K562 (cell line): ENCODE measurements around the gene FLOT2. TPM values are rescaled to one million over a fixed set of nuclear protein-coding genes. Genes with fewer than 3 reads are reported as not detected.

ENCODE experiments used
- CREB3L1 ChIP-seq: fragments of 450-650 bp; IDR thresholded peaks from 2 replicates; pipeline ENCODE4 v1.6.1; 2014; ENCODE audit warnings: low read depth, mild to moderate bottlenecking, moderate library complexity, borderline replicate concordance
- GTF2A2 ChIP-seq: IDR thresholded peaks from 2 replicates; pipeline ENCODE4 v1.6.1; 2016; ENCODE audit warnings: mild to moderate bottlenecking, missing genetic modification characterization, missing compliant biosample characterization
- HNRNPL ChIP-seq: fragments of 200-400 bp; formaldehyde crosslinking; IDR thresholded peaks from 2 replicates; pipeline ENCODE4 v1.6.1; 2017; ENCODE audit warnings: low read depth, mild to moderate bottlenecking, low read length
- KDM1A ChIP-seq, 2 experiments: fragments of 450-650 bp; IDR thresholded peaks; 2 replicates each; pipeline ENCODE4 v1.6.1; 2016; ENCODE audit warnings: mild to moderate bottlenecking in 2 of 2
- POLR2AphosphoS5 ChIP-seq: IDR thresholded peaks from 2 replicates; pipeline ENCODE4 v1.6.1; 2011; ENCODE audit warnings: mild to moderate bottlenecking, low read depth, low read length, moderate library complexity; ENCODE audit not compliant: control insufficient read depth, insufficient read depth
- ZNF124 ChIP-seq: sonication (generic); formaldehyde crosslinking; IDR thresholded peaks from 2 replicates; pipeline ENCODE4 v1.8.1; 2022; ENCODE audit warnings: missing genetic modification reagents
- ZNF197 ChIP-seq: fragments of 200-800 bp; sonication (Bioruptor generic); IDR thresholded peaks from 2 replicates; pipeline ENCODE4 v1.6.1; 2016; ENCODE audit warnings: low read depth, missing genetic modification characterization, missing compliant biosample characterization
- ZNF695 ChIP-seq: fragments of 450-650 bp; formaldehyde crosslinking; IDR thresholded peaks from 2 replicates; pipeline ENCODE4 v1.4.0; 2020; ENCODE audit warnings: mild to moderate bottlenecking, moderate library complexity
- ZNF699 ChIP-seq: fragments of 250-450 bp; sonication (Bioruptor Pico); IDR thresholded peaks from 2 replicates; pipeline ENCODE4 v1.8.0; 2021; ENCODE audit warnings: mild to moderate bottlenecking, moderate library complexity; ENCODE audit not compliant: insufficient replicate concordance
- ZNF77 ChIP-seq: fragments of 250-450 bp; sonication (Bioruptor Pico); IDR thresholded peaks from 2 replicates; pipeline ENCODE4 v1.5.0; 2020
- polyA plus RNA-seq, 8 experiments: library from polyadenylated mRNA; depleted of rRNA in 4 of 8; stranded (reverse) in 5 of 8; unstranded in 3 of 8; fragments of >200 nt; fragmentation: Nextera tagmentation in 2 of 8; fragmentation: Illumina TruSeq in 1 of 8; extraction: Ambion mirVana in 2 of 8; extraction: Trizol in 1 of 8; gene quantifications; 2 replicates each; pipeline versions ENCODE4 v1.2.1 to v1.2.3, GENCODE V29; 2011 to 2014; ENCODE audit warnings: inconsistent platforms in 1 of 8, missing spikeins in 1 of 8
- total RNA-seq, 7 experiments: library from RNA; depleted of rRNA in 6 of 7; stranded (reverse); fragments of >200 nt in 6 of 7; fragmentation: Illumina TruSeq in 2 of 7; extraction: Trizol in 2 of 7; gene quantifications; 2 replicates each; pipeline versions ENCODE4 v1.2.1 to v1.2.3, GENCODE V29; 2011 to 2021; ENCODE audit warnings: low replicate concordance in 1 of 7
- TF ChIP-seq, protein P1 (sequence below): fragments of 250-450 bp; sonication (Bioruptor Pico); IDR thresholded peaks from 2 replicates; pipeline ENCODE4 v1.8.0; 2022; ENCODE audit warnings: inconsistent platforms
- TF ChIP-seq, protein P2 (sequence below): fragments of 200-600 bp; sonication (generic); IDR thresholded peaks from one replicate; pipeline ENCODE4 v1.6.1; 2012; ENCODE audit warnings: mild to moderate bottlenecking, low read depth, low read length, inconsistent platforms

The FLOT2 gene
- total and polyA plus RNA-seq, 9 of the 15 experiments (the other 6 are each of a cell fraction or from before 2014, with no cell fraction given) = 17.5 to 138 (median 41.7) TPM

DNA sequence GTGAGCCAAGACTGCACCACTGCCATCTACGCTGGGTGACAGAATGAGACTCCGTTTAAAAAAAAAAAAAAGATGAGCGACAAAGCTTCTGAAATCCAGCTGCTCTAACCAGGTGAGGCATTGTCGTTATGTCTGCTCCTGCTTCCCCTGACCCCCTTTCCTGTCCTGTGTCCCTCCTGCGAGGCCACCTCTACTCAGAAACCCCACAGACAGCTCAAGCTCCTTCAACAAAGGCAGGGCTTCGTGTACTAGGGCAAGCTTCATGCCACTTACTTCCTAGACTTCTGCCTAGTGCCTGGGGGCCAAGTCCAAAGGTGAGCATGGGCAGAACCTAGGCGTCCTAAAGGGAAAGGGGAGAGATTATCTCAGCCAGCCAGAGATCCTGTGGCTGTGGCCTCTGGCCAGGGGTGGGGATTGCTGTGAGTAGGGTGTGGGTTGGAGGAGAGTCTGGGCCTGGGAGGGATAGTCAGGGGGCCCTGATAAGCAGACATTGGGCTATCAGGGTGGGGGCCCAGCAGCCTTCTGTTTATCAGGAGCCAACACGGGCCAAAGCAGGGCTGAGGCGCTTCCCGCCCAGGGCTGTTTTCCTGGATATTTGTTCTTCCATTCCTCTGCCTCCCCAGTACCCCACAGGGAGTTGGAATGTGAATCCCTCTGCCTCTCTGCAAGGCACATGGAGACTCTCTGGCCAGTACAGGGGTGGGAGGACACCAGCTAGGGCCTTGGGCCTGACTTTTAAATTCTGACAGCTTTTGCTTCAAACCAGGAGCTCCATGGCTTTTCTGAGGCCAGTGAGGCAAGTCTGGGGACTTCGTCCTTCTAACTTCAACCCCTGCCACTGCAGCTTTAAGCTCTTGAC lies 32.3 kb downstream of the FLOT2 start (continued):
- TF ChIP-seq POLR2AphosphoS5 (peak; percentile 99), ZNF695 (CRISPR knock-in tag) (no peak), KDM1A (IDR thresholded peaks at IDR 0.05) (peak; percentile 99), ZNF699 (no peak), ZNF124 (CRISPR knock-in tag) (no peak), HNRNPL (no peak), ZNF77 (CRISPR knock-in tag) (no peak), CREB3L1 (peak; percentile 66), GTF2A2 (no peak), ZNF197 (CRISPR knock-in tag) (peak; percentile 95)
- TF ChIP-seq, protein P1, sequence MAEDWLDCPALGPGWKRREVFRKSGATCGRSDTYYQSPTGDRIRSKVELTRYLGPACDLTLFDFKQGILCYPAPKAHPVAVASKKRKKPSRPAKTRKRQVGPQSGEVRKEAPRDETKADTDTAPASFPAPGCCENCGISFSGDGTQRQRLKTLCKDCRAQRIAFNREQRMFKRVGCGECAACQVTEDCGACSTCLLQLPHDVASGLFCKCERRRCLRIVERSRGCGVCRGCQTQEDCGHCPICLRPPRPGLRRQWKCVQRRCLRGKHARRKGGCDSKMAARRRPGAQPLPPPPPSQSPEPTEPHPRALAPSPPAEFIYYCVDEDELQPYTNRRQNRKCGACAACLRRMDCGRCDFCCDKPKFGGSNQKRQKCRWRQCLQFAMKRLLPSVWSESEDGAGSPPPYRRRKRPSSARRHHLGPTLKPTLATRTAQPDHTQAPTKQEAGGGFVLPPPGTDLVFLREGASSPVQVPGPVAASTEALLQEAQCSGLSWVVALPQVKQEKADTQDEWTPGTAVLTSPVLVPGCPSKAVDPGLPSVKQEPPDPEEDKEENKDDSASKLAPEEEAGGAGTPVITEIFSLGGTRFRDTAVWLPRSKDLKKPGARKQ (CRISPR knock-in tag) = no peak
- TF ChIP-seq, protein P2, sequence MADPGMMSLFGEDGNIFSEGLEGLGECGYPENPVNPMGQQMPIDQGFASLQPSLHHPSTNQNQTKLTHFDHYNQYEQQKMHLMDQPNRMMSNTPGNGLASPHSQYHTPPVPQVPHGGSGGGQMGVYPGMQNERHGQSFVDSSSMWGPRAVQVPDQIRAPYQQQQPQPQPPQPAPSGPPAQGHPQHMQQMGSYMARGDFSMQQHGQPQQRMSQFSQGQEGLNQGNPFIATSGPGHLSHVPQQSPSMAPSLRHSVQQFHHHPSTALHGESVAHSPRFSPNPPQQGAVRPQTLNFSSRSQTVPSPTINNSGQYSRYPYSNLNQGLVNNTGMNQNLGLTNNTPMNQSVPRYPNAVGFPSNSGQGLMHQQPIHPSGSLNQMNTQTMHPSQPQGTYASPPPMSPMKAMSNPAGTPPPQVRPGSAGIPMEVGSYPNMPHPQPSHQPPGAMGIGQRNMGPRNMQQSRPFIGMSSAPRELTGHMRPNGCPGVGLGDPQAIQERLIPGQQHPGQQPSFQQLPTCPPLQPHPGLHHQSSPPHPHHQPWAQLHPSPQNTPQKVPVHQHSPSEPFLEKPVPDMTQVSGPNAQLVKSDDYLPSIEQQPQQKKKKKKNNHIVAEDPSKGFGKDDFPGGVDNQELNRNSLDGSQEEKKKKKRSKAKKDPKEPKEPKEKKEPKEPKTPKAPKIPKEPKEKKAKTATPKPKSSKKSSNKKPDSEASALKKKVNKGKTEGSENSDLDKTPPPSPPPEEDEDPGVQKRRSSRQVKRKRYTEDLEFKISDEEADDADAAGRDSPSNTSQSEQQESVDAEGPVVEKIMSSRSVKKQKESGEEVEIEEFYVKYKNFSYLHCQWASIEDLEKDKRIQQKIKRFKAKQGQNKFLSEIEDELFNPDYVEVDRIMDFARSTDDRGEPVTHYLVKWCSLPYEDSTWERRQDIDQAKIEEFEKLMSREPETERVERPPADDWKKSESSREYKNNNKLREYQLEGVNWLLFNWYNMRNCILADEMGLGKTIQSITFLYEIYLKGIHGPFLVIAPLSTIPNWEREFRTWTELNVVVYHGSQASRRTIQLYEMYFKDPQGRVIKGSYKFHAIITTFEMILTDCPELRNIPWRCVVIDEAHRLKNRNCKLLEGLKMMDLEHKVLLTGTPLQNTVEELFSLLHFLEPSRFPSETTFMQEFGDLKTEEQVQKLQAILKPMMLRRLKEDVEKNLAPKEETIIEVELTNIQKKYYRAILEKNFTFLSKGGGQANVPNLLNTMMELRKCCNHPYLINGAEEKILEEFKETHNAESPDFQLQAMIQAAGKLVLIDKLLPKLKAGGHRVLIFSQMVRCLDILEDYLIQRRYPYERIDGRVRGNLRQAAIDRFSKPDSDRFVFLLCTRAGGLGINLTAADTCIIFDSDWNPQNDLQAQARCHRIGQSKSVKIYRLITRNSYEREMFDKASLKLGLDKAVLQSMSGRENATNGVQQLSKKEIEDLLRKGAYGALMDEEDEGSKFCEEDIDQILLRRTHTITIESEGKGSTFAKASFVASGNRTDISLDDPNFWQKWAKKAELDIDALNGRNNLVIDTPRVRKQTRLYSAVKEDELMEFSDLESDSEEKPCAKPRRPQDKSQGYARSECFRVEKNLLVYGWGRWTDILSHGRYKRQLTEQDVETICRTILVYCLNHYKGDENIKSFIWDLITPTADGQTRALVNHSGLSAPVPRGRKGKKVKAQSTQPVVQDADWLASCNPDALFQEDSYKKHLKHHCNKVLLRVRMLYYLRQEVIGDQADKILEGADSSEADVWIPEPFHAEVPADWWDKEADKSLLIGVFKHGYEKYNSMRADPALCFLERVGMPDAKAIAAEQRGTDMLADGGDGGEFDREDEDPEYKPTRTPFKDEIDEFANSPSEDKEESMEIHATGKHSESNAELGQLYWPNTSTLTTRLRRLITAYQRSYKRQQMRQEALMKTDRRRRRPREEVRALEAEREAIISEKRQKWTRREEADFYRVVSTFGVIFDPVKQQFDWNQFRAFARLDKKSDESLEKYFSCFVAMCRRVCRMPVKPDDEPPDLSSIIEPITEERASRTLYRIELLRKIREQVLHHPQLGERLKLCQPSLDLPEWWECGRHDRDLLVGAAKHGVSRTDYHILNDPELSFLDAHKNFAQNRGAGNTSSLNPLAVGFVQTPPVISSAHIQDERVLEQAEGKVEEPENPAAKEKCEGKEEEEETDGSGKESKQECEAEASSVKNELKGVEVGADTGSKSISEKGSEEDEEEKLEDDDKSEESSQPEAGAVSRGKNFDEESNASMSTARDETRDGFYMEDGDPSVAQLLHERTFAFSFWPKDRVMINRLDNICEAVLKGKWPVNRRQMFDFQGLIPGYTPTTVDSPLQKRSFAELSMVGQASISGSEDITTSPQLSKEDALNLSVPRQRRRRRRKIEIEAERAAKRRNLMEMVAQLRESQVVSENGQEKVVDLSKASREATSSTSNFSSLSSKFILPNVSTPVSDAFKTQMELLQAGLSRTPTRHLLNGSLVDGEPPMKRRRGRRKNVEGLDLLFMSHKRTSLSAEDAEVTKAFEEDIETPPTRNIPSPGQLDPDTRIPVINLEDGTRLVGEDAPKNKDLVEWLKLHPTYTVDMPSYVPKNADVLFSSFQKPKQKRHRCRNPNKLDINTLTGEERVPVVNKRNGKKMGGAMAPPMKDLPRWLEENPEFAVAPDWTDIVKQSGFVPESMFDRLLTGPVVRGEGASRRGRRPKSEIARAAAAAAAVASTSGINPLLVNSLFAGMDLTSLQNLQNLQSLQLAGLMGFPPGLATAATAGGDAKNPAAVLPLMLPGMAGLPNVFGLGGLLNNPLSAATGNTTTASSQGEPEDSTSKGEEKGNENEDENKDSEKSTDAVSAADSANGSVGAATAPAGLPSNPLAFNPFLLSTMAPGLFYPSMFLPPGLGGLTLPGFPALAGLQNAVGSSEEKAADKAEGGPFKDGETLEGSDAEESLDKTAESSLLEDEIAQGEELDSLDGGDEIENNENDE = no peak
